ENCODE measurements around the gene GRM4. TPM values are rescaled to one million over a fixed set of nuclear protein-coding genes. Genes with fewer than 3 reads are reported as not detected.

GRM4 gene
- total RNA-seq, 1 donor from 2014 or later, result 1.2 TPM

GRCh38 chr6:34068462-34069044 lies 77.3 kb downstream of the GRM4 start:
- Mint-ChIP-seq H3K36me3 (no peaks in the 10 kb centered on the region), H3K4me1 (peaks cover 4% of the 10 kb centered on the region), H3K4me3 (no peak overlapping the region), H3K9me3 (no peaks in the 10 kb centered on the region), H3K27ac (no peak overlapping the region), H3K27me3 (ENCODE audit: insufficient read depth, low read depth) (peaks cover 5% of the 10 kb centered on the region)
- H3K36me3 ChIP-seq, result no peaks in the 10 kb centered on the region
- no peak overlapping the region for H3K4me2 ChIP-seq
- peaks cover 9% of the 10 kb centered on the region for H3K4me1 ChIP-seq
- TF ChIP-seq EZH2 (IDR thresholded peaks at IDR 0.05) (no peak), CTCF (IDR thresholded peaks at IDR 0.05) (peak; percentile 50), EZH2phosphoT487 (IDR thresholded peaks at IDR 0.05) (no peak)
- H4K20me1 ChIP-seq (ENCODE audit: low read depth), result no peaks in the 10 kb centered on the region
- no peaks in the 10 kb centered on the region for H3K79me2 ChIP-seq (ENCODE audit: low read depth)
- peak; percentile 59 for DNase-seq (ENCODE audit: low spot score)
- H3K9me3 ChIP-seq (ENCODE audit: low read depth), result no peaks in the 10 kb centered on the region
- H3K27me3 ChIP-seq, result no peaks in the 10 kb centered on the region
- H2AFZ ChIP-seq (replicated peaks), result no peak overlapping the region
- H3K4me3 ChIP-seq, result no peak overlapping the region
- H3K27ac ChIP-seq, result no peak overlapping the region
- H3F3A ChIP-seq (ENCODE audit: low read depth), result peaks cover 39% of the 10 kb centered on the region
- H3K9ac ChIP-seq, result no peak overlapping the region

GRCh38 chr6:34067814-34068213 lies 78.1 kb downstream of the GRM4 start:
- no peak overlapping the region for H3K27ac ChIP-seq
- H3K4me1 ChIP-seq, result peaks cover 6% of the 10 kb centered on the region
- no peaks in the 10 kb centered on the region for H3K36me3 ChIP-seq
- no peaks in the 10 kb centered on the region for H3K27me3 ChIP-seq
- peaks cover 32% of the 10 kb centered on the region for H3F3A ChIP-seq (ENCODE audit: low read depth)
- no peaks in the 10 kb centered on the region for H4K20me1 ChIP-seq (ENCODE audit: low read depth)
- H3K27me3 Mint-ChIP-seq (ENCODE audit: insufficient read depth, low read depth), result peaks cover 5% of the 10 kb centered on the region
- no peak overlapping the region for H3K27ac Mint-ChIP-seq
- no peaks in the 10 kb centered on the region for H3K36me3 Mint-ChIP-seq
- no peaks in the 10 kb centered on the region for H3K79me2 ChIP-seq (ENCODE audit: low read depth)
- H3K4me2 ChIP-seq, result no peak overlapping the region
- no peak for DNase-seq (ENCODE audit: low spot score)
- no peak overlapping the region for H3K4me3 Mint-ChIP-seq
- no peak overlapping the region for H3K4me3 ChIP-seq
- H3K9me3 ChIP-seq (ENCODE audit: low read depth), result no peaks in the 10 kb centered on the region
- no peak overlapping the region for H2AFZ ChIP-seq (replicated peaks)
- H3K9ac ChIP-seq, result no peak overlapping the region
- no peak for TF ChIP-seq EZH2phosphoT487 (IDR thresholded peaks at IDR 0.05)
- peak; percentile 33 for TF ChIP-seq CTCF (IDR thresholded peaks at IDR 0.05)
- no peaks in the 10 kb centered on the region for H3K9me3 Mint-ChIP-seq
- H3K4me1 Mint-ChIP-seq, result peaks cover 4% of the 10 kb centered on the region

GRCh38 chr6:34066772-34067770 lies 78.8 kb downstream of the GRM4 start:
- Histone ChIP-seq H3K36me3 (no peaks in the 10 kb centered on the region), H3K9ac (no peak overlapping the region), H3K4me1 (peaks cover 6% of the 10 kb centered on the region), H3K4me3 (no peak overlapping the region), H2AFZ (replicated peaks) (no peak overlapping the region), H4K20me1 (ENCODE audit: low read depth) (no peaks in the 10 kb centered on the region), H3K79me2 (ENCODE audit: low read depth) (no peaks in the 10 kb centered on the region), H3F3A (ENCODE audit: low read depth) (peaks cover 24% of the 10 kb centered on the region), H3K9me3 (ENCODE audit: low read depth) (no peaks in the 10 kb centered on the region), H3K4me2 (no peak overlapping the region), H3K27me3 (no peaks in the 10 kb centered on the region), H3K27ac (no peak overlapping the region)
- TF ChIP-seq EZH2phosphoT487 (IDR thresholded peaks at IDR 0.05), result no peak
- no peak for TF ChIP-seq EZH2 (IDR thresholded peaks at IDR 0.05)
- TF ChIP-seq CTCF (IDR thresholded peaks at IDR 0.05), result no peak
- H3K4me3 Mint-ChIP-seq, result no peak overlapping the region
- no peaks in the 10 kb centered on the region for H3K36me3 Mint-ChIP-seq
- H3K27me3 Mint-ChIP-seq (ENCODE audit: insufficient read depth, low read depth), result peaks cover 5% of the 10 kb centered on the region
- no peak overlapping the region for H3K27ac Mint-ChIP-seq
- DNase-seq (ENCODE audit: low spot score), result no peak
- no peaks in the 10 kb centered on the region for H3K9me3 Mint-ChIP-seq
- H3K4me1 Mint-ChIP-seq, result peaks cover 4% of the 10 kb centered on the region
